GM19238 (cell line): ENCODE data around the gene GLCCI1.
A peak's percentile ranks its signal among the peaks of the same experiment; 100 is the strongest.
"Not testable (repeated sequence)": the region's sequence is repeated elsewhere in the genome, so short reads cannot be mapped to it uniquely, and the experiment has no call there.

Experiments used
- DNase-seq: peaks from one replicate; pipeline ENCODE4 v3.0.0; 2011; ENCODE audit warnings: low spot score; ENCODE audit not compliant: insufficient read length

GLCCI1 gene

GRCh38 chr7:8094164-8095140, 125.9 kb downstream of the GLCCI1 start:
- DNase-seq = no peak

GRCh38 chr7:8101292-8101691, 132.7 kb downstream of the GLCCI1 start:
- not testable (repeated sequence) for DNase-seq

DNA sequence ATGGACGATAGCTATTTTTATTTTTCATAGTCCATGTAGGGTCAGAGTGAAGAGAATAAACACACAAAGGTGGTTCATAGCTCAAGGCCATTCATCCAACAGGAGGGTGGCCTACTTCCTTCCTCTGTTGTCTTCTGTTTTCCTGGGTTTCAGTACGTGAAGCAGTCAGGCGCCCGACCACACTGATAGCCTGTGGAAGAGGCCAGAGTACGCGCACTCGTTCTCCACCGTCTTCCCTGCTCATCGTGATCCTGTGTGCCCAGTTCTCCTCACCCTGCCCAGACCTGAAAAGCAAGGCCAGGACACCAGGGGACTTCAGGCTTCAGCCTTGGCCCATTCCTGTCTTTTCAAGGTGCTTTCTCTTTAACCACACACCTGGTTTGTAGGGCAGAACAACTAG, 134.7 kb downstream of the GLCCI1 start:
- DNase-seq = no peak

DNA sequence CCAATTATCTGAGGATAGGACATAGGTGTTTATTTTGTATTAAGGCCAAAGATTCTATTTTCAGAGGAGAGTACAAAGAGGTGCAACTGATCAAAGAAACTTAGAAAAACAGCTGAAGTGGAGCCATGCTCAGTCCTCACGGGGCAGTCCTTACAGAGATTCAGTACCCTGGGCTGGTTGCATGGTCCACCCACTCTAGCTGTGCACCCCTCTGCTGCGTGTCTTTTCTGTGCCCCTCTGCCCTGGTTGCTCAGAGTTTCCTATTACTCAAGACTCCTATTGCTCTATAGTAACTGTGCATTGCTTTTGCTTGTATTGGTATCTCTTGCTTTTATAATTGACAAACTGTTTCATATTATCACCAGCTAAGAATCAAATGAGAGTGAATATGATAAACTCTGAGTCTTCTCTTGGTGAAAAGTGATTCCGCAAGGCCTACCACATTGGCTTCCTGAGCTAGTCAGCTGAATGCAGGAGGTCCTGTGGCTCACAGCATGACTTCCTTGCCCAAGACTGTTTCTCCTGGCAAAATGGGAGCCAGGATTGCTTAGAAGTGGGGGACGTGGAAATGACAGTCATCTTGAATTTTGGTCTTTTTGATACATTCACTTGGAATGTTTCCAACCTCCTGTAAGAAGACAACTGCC, 137.0 kb downstream of the GLCCI1 start:
- no peak for DNase-seq

- DNase-seq = no peak
Observed at GRCh38 chr7:8109196-8110022, 140.8 kb downstream of the GLCCI1 start.

DNA sequence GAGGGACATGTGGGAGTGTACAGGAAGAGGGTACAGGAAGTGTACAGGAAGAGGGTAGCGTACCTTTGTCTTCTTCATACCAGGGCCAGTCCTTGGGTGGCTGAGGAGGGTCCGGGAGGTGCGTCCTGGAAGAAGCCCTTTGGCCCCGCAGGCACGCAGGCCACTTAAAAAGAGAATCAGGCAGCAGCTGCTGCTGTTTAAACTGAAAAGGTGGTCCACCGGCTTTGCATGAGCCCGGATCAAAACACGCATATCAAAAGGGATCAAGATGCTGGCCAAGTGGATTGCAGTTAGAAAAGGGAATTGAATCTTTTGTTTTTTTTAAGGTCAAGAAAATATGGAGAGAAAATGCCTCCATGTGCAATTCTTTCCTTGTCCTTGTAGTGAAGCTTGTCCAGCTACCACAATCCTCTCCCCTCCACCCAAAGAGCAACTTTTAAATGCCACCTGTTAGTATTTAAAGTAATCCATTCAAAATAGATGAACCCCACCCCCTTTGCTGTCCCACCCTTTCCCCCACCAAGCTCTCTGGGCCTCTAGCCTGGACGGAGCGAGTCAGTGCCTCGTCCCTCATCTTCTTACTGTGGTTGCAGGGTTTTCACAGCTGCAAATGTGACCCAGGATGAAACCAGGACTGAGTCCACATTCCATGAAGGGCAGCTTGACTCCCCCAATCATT, 142.8 kb downstream of the GLCCI1 start:
- no peak for DNase-seq

DNA sequence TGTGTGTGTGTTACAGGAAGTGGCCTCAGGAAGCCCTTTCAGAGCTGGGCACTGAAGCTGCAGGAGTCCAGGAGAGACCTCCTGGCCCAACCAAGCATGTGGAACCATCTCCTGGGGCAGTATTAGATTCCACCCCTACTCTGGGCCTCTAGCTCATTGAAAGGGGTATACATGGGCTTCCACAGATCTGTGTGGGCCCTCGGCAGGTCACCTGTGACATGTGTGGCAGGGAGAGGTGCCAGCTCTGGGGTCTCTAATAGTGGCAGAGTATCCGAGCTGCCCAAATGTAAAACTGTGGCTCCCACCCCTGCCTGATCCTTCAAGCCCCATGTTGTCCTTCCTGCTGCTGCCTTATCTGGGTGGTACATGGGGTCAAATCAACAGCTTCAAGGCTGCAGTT, 144.1 kb downstream of the GLCCI1 start:
- DNase-seq = no peak

DNA sequence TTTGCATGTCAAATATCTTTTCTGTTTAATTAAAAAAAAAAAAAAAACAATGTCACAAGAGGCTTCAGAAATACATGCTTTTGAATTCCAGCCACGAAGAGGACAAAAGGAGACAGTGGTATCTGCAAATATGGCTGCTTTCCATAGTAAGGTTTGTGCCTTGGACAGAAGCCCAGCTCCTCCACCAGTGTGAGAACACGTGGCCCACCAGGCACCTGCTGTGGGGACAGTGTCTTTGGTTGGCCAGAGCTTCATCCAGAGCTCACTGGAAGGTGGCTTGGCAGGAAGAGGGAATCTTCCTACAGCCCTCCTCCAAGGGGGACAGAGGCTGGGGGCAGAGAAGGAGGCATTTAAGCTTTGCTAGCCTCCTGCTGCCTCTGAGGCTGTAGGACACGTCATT, 144.6 kb downstream of the GLCCI1 start:
- DNase-seq = no peak

DNA sequence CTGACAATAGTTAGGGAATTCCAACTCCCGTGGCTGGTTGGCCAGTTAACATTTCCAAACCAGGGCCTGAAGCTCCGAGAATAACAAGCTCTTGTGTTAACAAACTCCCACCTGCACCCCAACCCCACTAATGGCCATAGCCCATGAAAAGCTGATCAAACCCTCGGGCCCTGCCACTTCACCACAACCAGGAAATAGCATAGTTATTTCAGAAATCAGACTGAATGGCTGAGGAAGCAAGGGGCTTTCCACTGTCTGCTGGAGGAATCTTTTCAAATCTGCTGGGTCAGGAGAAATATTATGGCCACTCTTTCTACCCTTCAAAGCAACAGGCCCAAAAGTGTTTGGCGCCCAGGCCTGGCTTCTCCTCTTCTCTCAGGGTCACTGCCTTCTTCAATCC, 145.6 kb downstream of the GLCCI1 start:
- no peak for DNase-seq

DNA sequence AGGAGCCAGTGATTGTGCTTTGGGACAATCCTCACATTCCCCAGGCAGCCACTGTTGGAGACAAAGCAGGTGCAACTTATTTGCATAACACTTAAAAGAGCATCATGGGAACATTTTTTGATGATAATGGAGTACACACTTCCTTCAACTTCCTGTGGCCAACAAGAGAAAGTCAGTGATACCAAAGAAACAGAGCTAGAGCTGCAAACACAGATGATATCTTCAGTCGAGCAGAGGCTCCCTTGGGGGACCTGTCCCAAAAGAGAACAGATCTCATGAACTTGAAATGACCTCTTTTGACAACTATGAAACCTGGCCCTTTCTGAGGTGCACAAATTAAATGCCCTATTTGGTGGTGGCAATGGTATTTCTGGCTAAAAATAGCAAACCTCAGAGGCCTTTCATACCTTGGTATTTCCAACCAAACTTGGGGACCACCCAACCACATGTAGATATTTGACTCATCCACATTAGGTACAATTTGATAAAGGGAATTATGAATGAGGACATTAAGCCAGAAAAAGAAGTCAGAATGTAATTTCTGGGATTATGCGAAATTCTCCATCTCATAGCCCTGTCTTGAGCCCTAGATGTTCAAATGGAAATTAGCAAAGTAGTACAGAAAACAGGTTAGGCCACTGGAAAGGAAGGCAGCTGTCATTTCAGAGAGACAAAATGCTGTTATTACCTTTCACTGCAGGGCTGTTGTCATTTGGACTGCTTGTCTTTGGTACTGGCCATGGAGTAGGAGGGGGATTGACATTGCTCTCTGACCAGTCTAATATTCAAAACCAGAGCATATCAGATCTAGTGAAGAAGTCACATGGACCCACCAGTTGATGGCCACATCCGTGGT, 147.2 kb downstream of the GLCCI1 start:
- peak; percentile 56 for DNase-seq

DNA sequence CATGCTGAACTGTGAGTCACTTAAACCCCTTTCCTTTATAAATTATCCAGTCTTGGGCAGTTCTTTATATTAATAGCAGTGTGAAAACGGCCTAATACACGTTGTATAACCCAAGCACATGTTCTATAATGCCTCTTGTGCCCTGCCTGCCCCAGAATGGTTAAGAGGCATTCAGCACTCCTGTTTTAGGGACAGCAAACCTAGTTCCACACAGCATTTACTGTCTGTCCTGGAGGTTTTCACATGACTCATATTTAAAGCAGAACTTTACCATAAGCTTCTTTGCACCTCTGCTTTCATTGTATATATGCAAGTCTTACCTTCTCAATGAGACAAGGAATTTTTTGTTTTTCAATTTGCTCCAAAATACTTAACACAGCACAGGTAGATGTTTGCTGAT, 148.6 kb downstream of the GLCCI1 start:
- no peak for DNase-seq

DNA sequence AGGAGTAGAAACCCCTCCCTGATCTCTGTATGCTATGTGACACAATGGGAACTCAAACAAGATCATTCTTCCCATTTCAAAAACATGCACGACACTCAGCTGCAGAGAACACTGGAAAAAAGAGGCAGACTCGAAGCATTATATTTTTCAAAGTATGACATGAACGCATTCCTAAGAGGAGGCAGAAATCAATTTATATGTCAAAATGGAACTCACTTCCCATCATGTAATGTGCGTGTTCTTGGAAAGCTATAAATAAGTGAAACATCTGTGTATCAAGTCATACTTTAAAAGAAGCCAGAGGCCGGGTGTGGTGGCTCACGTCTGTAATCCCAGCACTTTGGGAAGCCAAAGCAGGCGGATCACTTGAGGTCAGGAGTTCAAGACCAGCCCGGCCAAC, 150.7 kb downstream of the GLCCI1 start:
- DNase-seq = no peak

DNA sequence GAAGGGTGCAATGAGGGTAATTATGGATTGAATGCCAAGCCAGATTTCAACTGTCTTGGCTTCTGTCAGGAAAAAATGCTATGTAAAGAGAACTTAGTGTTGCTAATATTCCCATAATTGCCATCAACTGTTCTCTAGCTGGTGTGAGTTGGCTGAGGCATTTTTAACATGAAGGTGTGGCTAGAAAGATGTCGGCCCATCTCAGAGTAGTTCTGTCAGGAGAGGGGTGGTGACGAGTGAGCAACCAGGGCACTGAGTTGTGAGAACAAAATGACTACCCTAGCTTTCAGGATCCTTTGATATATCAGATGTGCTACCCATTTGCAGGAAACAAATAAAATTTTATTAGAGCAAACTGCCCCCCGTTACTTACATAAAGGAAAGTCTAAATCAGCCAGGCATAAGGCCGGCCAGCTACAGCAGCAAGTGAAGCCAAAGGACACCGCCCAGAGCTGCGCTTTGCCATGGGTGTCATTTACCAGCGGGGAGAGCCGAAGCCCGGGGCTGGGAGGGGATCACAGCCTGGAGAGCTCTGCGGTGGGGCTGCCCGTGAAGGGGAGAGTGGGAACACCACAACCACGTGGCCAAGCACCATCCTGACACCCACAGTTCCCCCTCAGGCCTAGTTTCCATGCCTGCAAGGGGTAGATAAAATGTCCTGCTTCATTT, 151.9 kb downstream of the GLCCI1 start:
- no peak for DNase-seq

DNA sequence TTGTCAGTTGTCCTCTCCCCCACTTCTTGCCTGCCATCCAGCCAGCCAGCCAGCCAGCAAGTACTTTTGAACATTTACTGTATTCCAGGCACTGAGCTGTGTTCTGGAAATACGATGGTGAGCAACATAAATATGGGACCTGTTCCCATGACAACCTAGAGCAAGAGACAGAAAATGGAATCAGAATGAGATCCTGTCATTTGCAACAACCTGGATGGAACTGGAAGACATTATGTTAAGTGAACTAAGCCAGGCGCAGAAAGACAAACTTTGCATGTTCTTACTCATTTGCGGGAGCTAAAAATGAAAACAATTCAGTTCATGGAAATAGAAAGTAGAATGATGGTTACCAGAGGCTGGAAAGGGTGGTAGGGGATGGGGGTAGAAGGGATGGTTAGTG, 152.6 kb downstream of the GLCCI1 start:
- DNase-seq = no peak

- peak; percentile 43 for DNase-seq
Observed at GRCh38 chr7:8125680-8126444, 157.3 kb downstream of the GLCCI1 start.

DNA sequence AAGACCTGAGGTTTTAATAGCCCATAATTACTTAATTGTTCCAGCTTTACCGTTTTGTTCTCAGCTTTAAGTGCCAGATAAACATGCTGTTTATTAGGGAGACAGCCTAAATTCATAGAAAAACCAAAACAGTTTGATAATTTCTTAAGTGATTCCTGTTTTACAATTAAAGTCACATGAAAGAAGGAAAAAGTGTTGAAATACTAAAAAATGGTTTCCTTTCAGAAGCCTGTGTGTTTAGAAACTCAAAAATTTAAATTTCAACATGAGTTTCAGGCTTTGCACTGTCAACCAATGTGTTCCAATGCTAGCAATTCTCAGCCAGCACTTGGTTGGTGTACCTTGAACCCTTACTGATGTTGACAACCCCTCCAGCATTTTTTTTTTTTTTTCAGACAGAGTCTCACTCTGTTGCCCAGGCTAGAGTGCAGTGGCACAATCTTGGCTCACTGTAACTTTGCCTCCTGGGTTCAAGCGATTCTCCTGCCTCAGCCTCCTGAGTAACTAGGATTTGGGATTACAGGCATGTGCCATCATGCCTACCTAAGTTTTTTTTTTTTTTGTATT, 158.1 kb downstream of the GLCCI1 start:
- no peak for DNase-seq

DNA sequence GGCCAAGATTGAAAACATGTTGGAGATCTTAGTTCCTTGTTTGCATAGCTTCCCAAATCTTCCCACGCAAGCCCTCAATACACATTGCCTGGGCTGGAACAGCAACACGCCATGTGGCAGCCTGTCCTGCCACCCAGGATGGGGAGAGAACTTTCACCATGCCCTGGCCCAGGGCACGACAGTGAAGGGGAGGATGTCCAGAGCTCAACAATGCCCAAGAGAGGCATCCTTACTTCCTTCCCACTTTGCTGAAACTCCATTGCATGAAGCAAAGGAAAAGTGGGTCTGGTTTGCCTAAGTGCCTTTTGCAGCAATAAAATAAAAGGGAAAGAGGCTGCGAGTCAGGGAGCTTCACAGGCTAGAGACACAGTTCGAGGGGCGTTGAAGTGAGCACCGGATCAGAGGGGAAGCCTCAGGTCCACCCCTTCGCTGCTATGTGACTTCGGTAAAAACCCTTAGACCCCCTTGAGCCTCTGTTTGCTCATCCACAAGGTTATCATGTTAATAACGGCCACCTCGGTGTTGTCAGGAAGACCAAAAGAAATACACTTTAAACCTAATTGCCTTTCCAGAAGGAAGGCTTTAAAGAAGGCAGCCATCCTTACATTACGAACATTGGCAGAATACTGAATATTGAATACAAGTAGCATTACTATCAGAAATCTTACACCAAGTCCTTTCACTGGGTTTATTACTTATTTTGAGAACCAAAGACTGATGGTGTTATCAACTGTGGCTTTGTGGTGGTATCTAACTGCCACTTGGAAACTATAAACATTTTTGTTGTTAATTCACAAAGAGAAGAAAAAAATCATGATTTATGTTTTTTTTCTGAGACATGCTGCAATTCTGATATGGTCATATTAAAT, 160.1 kb downstream of the GLCCI1 start:
- DNase-seq = no peak

DNA sequence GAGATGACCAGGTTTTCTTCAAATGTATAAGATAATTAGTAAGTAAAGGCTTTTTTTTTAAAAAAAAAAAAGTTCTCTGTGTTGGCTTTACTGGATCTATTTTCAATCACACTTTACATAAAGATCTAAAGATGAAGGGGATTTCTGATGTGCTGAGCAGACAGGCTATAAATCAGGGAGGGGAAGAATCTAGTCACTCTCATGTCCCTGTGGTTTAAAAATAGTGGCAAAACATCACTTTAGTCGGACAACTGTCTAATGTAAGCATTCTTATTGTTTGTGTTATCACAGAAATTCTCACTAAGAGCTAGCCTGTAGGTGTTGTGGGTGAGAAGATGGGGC, 160.7 kb downstream of the GLCCI1 start:
- DNase-seq = no peak
